WTC11 (cell line): ENCODE data around the gene TANGO6. TPM values are rescaled to one million over a fixed set of nuclear protein-coding genes. Genes with fewer than 3 reads are reported as not detected.

ENCODE experiments used
- ATAC-seq: fragments of 200-7000 bp; cut with Tn5 transposase; 2 replicates; pipeline ENCODE4 v1.10.0; 2021; ENCODE audit warnings: mild to moderate bottlenecking, moderate library complexity
- CTCF ChIA-PET: fragments of 300-600 bp; sonication (Branson Sonifier 250); formaldehyde crosslinking; loops from one replicate; lab custom pipeline; 2021; ENCODE audit warnings: antibody characterized with exemption; lab: Charles Lee
- POLR2A ChIA-PET: fragments of 350-600 bp; sonication (Branson Sonifier 250); formaldehyde crosslinking; loops from one replicate; lab custom pipeline; 2021; ENCODE audit warnings: antibody characterized with exemption; lab: Charles Lee
- DNase-seq: peaks from one replicate; pipeline ENCODE4 v3.0.0; 2021; ENCODE audit warnings: low spot score
- H3K27ac Mint-ChIP-seq: 2 replicates; pipeline ENCODE4 v1.8.0; 2021; ENCODE audit warnings: mixed read lengths
- H3K27me3 Mint-ChIP-seq: 2 replicates; pipeline ENCODE4 v1.8.0; 2021; ENCODE audit warnings: low read depth, mild to moderate bottlenecking, moderate library complexity, mixed read lengths
- H3K36me3 Mint-ChIP-seq: 2 replicates; pipeline ENCODE4 v1.8.0; 2021; ENCODE audit warnings: mixed read lengths
- H3K4me1 Mint-ChIP-seq: 2 replicates; pipeline ENCODE4 v1.8.0; 2022; ENCODE audit warnings: mixed read lengths
- H3K4me3 Mint-ChIP-seq: 2 replicates; pipeline ENCODE4 v1.8.0; 2021; ENCODE audit warnings: mild to moderate bottlenecking, moderate library complexity, mixed read lengths
- H3K9me3 Mint-ChIP-seq: 2 replicates; pipeline ENCODE4 v1.8.0; 2021; ENCODE audit warnings: mixed read lengths
- ATF6 ChIP-seq: sonication (generic); formaldehyde crosslinking; IDR thresholded peaks from 2 replicates; pipeline ENCODE4 v1.8.1; 2023; ENCODE audit warnings: mild to moderate bottlenecking, missing genetic modification reagents
- CREB1 ChIP-seq: sonication (generic); formaldehyde crosslinking; IDR thresholded peaks from 2 replicates; pipeline ENCODE4 v1.8.0; 2023; ENCODE audit warnings: mild to moderate bottlenecking, missing genetic modification reagents
- CREM ChIP-seq: sonication (generic); formaldehyde crosslinking; IDR thresholded peaks from 2 replicates; pipeline ENCODE4 v1.8.1; 2022; ENCODE audit warnings: mild to moderate bottlenecking, missing genetic modification reagents, moderate library complexity
- E2F4 ChIP-seq: sonication (generic); formaldehyde crosslinking; IDR thresholded peaks from 2 replicates; pipeline ENCODE4 v1.8.1; 2022; ENCODE audit warnings: low read depth, mild to moderate bottlenecking, moderate library complexity, missing genetic modification reagents, borderline replicate concordance
- ETV6 ChIP-seq: sonication (generic); formaldehyde crosslinking; IDR thresholded peaks from 2 replicates; pipeline ENCODE4 v1.8.1; 2022; ENCODE audit warnings: mild to moderate bottlenecking, missing genetic modification reagents
- KAT7 ChIP-seq: sonication (generic); formaldehyde crosslinking; IDR thresholded peaks from 2 replicates; pipeline ENCODE4 v1.8.1; 2023; ENCODE audit warnings: missing genetic modification reagents, mild to moderate bottlenecking, borderline replicate concordance
- MAX ChIP-seq: sonication (generic); formaldehyde crosslinking; IDR thresholded peaks from 2 replicates; pipeline ENCODE4 v1.8.0; 2022; ENCODE audit warnings: mild to moderate bottlenecking, missing genetic modification reagents
- PRRX2 ChIP-seq: fragments of 250-450 bp; sonication (Bioruptor Pico); IDR thresholded peaks from 2 replicates; pipeline ENCODE4 v1.8.0; 2021; ENCODE audit warnings: mild to moderate bottlenecking
- RORB ChIP-seq: fragments of 250-450 bp; sonication (Bioruptor Pico); IDR thresholded peaks from 2 replicates; pipeline ENCODE4 v1.9.0; 2021; ENCODE audit warnings: mild to moderate bottlenecking
- SOX15 ChIP-seq: fragments of 250-450 bp; sonication (Bioruptor Pico); IDR thresholded peaks from 2 replicates; pipeline ENCODE4 v1.9.0; 2021; ENCODE audit warnings: mild to moderate bottlenecking
- TEAD1 ChIP-seq: sonication (generic); formaldehyde crosslinking; IDR thresholded peaks from 2 replicates; pipeline ENCODE4 v1.8.0; 2022; ENCODE audit warnings: mild to moderate bottlenecking, missing genetic modification reagents
- TP53 ChIP-seq: sonication (generic); formaldehyde crosslinking; IDR thresholded peaks from 2 replicates; pipeline ENCODE4 v1.8.1; 2023; ENCODE audit warnings: mild to moderate bottlenecking, missing genetic modification reagents
- USF1 ChIP-seq: sonication (generic); formaldehyde crosslinking; IDR thresholded peaks from 2 replicates; pipeline ENCODE4 v1.8.0; 2022; ENCODE audit warnings: mild to moderate bottlenecking, missing genetic modification reagents
- ZNF219 ChIP-seq: sonication (generic); formaldehyde crosslinking; IDR thresholded peaks from 2 replicates; pipeline ENCODE4 v1.8.0; 2023; ENCODE audit warnings: missing genetic modification reagents, mild to moderate bottlenecking, borderline replicate concordance
- ZNF263 ChIP-seq: sonication (generic); formaldehyde crosslinking; IDR thresholded peaks from 2 replicates; pipeline ENCODE4 v1.8.1; 2022; ENCODE audit warnings: low read depth, mild to moderate bottlenecking, moderate library complexity, missing genetic modification reagents
- ZNF532 ChIP-seq: fragments of 250-450 bp; sonication (Bioruptor Pico); IDR thresholded peaks from 2 replicates; pipeline ENCODE4 v1.9.0; 2021; ENCODE audit warnings: mild to moderate bottlenecking, borderline replicate concordance
- total RNA-seq: library from RNA; stranded (reverse); gene quantifications from 3 replicates; pipeline ENCODE4 v1.2.3, GENCODE V29; 2021
- TF ChIP-seq, protein P1 (sequence below): sonication (generic); formaldehyde crosslinking; IDR thresholded peaks from 2 replicates; pipeline ENCODE4 v1.8.1; 2023; ENCODE audit warnings: mild to moderate bottlenecking, missing genetic modification reagents, borderline replicate concordance
- TF ChIP-seq, protein P2 (sequence below): sonication (generic); formaldehyde crosslinking; IDR thresholded peaks from 2 replicates; pipeline ENCODE4 v1.8.0; 2023; ENCODE audit warnings: missing genetic modification reagents

TANGO6 gene
- total RNA-seq, 1 experiment from 2014 or later = 15.6 TPM

- TF ChIP-seq, protein P1, sequence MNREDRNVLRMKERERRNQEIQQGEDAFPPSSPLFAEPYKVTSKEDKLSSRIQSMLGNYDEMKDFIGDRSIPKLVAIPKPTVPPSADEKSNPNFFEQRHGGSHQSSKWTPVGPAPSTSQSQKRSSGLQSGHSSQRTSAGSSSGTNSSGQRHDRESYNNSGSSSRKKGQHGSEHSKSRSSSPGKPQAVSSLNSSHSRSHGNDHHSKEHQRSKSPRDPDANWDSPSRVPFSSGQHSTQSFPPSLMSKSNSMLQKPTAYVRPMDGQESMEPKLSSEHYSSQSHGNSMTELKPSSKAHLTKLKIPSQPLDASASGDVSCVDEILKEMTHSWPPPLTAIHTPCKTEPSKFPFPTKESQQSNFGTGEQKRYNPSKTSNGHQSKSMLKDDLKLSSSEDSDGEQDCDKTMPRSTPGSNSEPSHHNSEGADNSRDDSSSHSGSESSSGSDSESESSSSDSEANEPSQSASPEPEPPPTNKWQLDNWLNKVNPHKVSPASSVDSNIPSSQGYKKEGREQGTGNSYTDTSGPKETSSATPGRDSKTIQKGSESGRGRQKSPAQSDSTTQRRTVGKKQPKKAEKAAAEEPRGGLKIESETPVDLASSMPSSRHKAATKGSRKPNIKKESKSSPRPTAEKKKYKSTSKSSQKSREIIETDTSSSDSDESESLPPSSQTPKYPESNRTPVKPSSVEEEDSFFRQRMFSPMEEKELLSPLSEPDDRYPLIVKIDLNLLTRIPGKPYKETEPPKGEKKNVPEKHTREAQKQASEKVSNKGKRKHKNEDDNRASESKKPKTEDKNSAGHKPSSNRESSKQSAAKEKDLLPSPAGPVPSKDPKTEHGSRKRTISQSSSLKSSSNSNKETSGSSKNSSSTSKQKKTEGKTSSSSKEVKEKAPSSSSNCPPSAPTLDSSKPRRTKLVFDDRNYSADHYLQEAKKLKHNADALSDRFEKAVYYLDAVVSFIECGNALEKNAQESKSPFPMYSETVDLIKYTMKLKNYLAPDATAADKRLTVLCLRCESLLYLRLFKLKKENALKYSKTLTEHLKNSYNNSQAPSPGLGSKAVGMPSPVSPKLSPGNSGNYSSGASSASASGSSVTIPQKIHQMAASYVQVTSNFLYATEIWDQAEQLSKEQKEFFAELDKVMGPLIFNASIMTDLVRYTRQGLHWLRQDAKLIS = no peak
- TF ChIP-seq ETV6 (CRISPR knock-in tag) (peak; percentile 92), SOX15 (CRISPR knock-in tag) (no peak), RORB (CRISPR knock-in tag) (no peak), ATF6 (CRISPR knock-in tag) (no peak)
- TF ChIP-seq, all 79 proteins: peak for 20
Observed at GRCh38 chr16:68843482-68844210, at the start of gene TANGO6 (continued).

DNA sequence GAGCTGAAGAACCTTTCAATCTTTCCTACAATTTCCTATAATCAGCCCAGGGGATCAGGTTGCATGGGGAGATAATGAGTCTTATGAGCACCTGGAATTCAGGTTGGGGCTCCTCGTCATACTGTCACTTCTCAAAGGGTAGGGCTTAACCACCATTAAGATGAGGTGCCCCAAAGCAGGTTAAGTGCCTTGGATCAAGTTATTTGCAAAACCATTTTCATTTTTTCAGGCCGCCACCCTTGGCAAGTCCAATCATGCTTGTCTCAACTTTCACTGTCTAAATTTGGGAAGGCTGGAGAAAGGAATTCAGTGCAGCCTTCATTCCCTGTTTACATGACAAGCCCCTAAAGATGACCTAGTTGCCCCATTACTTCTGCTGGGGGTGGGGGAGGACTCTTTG, 44.9 kb upstream of the TANGO6 start:
- ATAC-seq (no peak), DNase-seq (no peak)
- ChIA-PET POLR2A (interaction anchor here (0.9 kb wide), 1 partner anchor 62 kb away, joined by 4 read pairs; the partner anchor contains the start of gene CDH1), CTCF (interaction anchor here (1.1 to 2.1 kb wide), 5 partner anchors 10 to 277 kb away, joined by 3 to 7 read pairs (median 4); no protein-coding TSS in a partner anchor)
- Mint-ChIP-seq H3K4me1 (peaks cover 32% of the 10 kb centered on the region), H3K36me3 (peaks cover 26% of the 10 kb centered on the region), H3K4me3 (no peak overlapping the region), H3K27ac (peak overlapping the region; percentile 98), H3K9me3 (no peaks in the 10 kb centered on the region), H3K27me3 (no peaks in the 10 kb centered on the region)
- no peak for TF ChIP-seq PRRX2 (CRISPR knock-in tag)
- TF ChIP-seq TP53 (CRISPR knock-in tag) = no peak
- no peak for TF ChIP-seq USF1 (CRISPR knock-in tag)
- no peak for TF ChIP-seq KAT7 (CRISPR knock-in tag)
- TF ChIP-seq ZNF532 (CRISPR knock-in tag) = no peak
- TF ChIP-seq ZNF219 = no peak
- TF ChIP-seq, protein P2, sequence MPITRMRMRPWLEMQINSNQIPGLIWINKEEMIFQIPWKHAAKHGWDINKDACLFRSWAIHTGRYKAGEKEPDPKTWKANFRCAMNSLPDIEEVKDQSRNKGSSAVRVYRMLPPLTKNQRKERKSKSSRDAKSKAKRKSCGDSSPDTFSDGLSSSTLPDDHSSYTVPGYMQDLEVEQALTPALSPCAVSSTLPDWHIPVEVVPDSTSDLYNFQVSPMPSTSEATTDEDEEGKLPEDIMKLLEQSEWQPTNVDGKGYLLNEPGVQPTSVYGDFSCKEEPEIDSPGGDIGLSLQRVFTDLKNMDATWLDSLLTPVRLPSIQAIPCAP (CRISPR knock-in tag) = no peak
- no peak for TF ChIP-seq ZNF263 (CRISPR knock-in tag)
- no peak for TF ChIP-seq E2F4 (CRISPR knock-in tag)
- TF ChIP-seq, protein P1 = no peak
- no peak for TF ChIP-seq MAX (CRISPR knock-in tag)
- TF ChIP-seq CREM = no peak
- TF ChIP-seq CREB1 (CRISPR knock-in tag) = no peak
- no peak for TF ChIP-seq TEAD1 (CRISPR knock-in tag)
